ENCODE data around the gene FSTL4.

DNA sequence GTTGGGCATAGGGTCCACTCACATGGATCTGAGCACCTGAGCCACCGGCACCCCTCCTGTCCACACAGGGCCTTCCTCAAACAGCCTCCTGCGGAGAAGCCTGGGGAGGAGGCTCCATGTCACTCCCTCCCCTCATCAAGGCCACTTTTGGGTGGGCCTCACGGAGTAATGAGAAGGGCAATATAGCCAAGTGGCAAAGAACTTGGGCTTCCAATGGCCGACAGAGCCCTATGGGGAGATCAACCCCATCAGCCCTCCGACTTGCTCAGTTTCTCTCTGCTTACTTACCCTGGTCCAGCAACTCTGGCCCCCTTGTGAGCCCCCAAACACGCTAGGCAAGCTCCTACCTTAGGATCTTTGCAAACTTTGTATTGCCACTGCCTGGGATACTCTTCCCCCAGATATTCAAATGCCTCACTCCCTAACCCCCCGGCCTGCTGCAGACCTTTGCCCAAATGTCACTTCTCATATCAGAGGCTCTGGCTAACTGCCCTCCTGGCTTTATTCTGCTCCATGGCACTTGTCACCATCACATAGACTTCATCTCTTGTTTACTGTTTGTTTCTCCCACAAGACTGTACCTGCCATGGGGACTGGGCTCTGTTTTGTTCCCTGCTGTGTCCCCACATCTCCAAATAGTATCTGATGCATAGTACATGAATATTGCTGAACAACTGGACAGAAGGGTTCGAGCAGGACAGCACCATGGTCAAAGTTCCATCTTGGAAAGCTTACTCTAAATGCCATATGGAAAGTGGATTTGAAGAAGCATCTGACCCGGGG is 220.8 kb downstream of the FSTL4 start:
- TF ChIP-seq REST (IDR thresholded peaks at IDR 0.05; ENCODE audit: unreplicated experiment) = no peak
- no peak for TF ChIP-seq POLR2AphosphoS5 (IDR thresholded peaks at IDR 0.05; ENCODE audit: low read depth)
- no peak for TF ChIP-seq STAT1 (IDR thresholded peaks at IDR 0.05; ENCODE audit: unreplicated experiment)
